Measurements from ENCODE around the gene INPP5A. TPM values are rescaled to one million over a fixed set of nuclear protein-coding genes. Genes with fewer than 3 reads are reported as not detected.

The INPP5A gene
- total and polyA plus RNA-seq, 2 of the 13 experiments (the other 11 are each of a cell fraction or from before 2014, with no cell fraction given): 17.5 to 37.9 TPM

DNA sequence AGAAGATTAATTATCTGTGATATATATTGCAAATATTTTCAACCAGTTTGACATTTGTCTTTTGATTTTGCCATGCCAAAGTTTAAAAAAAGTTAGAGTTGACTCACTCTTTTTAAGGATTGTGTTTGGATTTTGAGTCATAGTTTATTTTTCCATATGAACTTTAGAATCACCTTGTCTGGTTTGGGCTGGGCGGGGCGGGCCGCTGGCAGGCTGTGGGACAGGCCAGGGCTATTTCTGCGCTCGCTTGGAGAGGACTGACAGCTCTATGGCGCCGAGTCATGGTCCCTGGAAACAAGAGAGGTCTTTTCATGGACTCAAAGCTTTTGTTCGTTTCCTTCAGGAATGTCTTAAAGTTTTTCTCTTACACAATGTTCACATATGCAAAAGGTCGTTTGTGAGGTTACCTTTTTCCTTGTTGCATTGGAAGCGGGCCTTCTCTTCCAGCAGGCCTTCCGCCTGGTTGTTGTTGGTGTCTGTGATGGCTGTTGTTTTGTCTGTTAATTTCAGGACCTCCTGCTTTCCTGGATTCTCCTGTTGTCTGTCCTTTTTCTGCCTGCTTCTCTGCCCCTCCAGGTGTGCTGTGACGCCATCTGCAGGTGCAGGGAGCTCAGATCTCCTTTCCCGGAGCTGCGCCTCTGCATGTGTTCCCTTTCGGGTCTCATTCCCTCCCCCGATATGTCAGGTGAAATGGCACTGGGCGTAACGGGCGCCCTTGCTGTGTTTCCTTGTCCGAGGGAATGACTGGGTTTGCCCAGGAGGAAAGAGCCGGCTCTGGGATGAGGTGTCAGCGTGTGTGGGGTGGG is 53.8 kb downstream of the INPP5A start (continued):
- TF ChIP-seq EP300 (IDR thresholded peaks at IDR 0.05; ENCODE audit: low read depth in 2 of 2, low read length in 2 of 2) (peak; percentile 67 to 73; a peak in 3 of 4 replicates), EP300 (CRISPR knock-in tag; IDR thresholded peaks at IDR 0.05; ENCODE audit: borderline replicate concordance) (no peak), NCOR1 (IDR thresholded peaks at IDR 0.05; ENCODE audit: borderline replicate concordance, low read length) (peak; percentile 79; the same call in 1 of the 2 replicates), MAFK (conservative IDR thresholded peaks at IDR 0.05 in 1 of 2, IDR thresholded peaks at IDR 0.05 in 1 of 2; ENCODE audit: low read length in 2 of 2) (no peak), ZNF674 (CRISPR knock-in tag; IDR thresholded peaks at IDR 0.05; ENCODE audit: low read depth) (no peak), ZFX (CRISPR knock-in tag; IDR thresholded peaks at IDR 0.05; ENCODE audit: low read depth) (peak; percentile 85), NFKB2 (CRISPR knock-in tag; IDR thresholded peaks at IDR 0.05; ENCODE audit: borderline replicate concordance) (no peak), NFIB (CRISPR knock-in tag; IDR thresholded peaks at IDR 0.05; ENCODE audit: borderline replicate concordance) (no peak), ZNF143 (CRISPR knock-in tag; IDR thresholded peaks at IDR 0.05) (no peak), ZBTB21 (CRISPR knock-in tag; IDR thresholded peaks at IDR 0.05) (no peak), PRMT3 (CRISPR knock-in tag; IDR thresholded peaks at IDR 0.05; ENCODE audit: borderline replicate concordance, low read depth) (no peak), ZFP36L1 (CRISPR knock-in tag; IDR thresholded peaks at IDR 0.05) (no peak), MED13 (CRISPR knock-in tag; IDR thresholded peaks at IDR 0.05) (no peak), MEIS1 (CRISPR knock-in tag; IDR thresholded peaks at IDR 0.05; ENCODE audit: borderline replicate concordance) (peak; percentile 66; the same call in 1 of the 2 replicates), DNMT1 (CRISPR knock-in tag; IDR thresholded peaks at IDR 0.05) (no peak), KDM2A (CRISPR knock-in tag; IDR thresholded peaks at IDR 0.05; ENCODE audit: borderline replicate concordance, low read depth) (peak; percentile 61; the same call in 1 of the 2 replicates), ZNF776 (CRISPR knock-in tag; IDR thresholded peaks at IDR 0.05) (no peak)
- TF ChIP-seq, protein P1, sequence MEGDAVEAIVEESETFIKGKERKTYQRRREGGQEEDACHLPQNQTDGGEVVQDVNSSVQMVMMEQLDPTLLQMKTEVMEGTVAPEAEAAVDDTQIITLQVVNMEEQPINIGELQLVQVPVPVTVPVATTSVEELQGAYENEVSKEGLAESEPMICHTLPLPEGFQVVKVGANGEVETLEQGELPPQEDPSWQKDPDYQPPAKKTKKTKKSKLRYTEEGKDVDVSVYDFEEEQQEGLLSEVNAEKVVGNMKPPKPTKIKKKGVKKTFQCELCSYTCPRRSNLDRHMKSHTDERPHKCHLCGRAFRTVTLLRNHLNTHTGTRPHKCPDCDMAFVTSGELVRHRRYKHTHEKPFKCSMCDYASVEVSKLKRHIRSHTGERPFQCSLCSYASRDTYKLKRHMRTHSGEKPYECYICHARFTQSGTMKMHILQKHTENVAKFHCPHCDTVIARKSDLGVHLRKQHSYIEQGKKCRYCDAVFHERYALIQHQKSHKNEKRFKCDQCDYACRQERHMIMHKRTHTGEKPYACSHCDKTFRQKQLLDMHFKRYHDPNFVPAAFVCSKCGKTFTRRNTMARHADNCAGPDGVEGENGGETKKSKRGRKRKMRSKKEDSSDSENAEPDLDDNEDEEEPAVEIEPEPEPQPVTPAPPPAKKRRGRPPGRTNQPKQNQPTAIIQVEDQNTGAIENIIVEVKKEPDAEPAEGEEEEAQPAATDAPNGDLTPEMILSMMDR (CRISPR knock-in tag; IDR thresholded peaks at IDR 0.05): peak; percentile 59
- TF ChIP-seq, protein P2, sequence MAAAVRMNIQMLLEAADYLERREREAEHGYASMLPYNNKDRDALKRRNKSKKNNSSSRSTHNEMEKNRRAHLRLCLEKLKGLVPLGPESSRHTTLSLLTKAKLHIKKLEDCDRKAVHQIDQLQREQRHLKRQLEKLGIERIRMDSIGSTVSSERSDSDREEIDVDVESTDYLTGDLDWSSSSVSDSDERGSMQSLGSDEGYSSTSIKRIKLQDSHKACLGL (CRISPR knock-in tag; IDR thresholded peaks at IDR 0.05): no peak
- TF ChIP-seq, protein P3, sequence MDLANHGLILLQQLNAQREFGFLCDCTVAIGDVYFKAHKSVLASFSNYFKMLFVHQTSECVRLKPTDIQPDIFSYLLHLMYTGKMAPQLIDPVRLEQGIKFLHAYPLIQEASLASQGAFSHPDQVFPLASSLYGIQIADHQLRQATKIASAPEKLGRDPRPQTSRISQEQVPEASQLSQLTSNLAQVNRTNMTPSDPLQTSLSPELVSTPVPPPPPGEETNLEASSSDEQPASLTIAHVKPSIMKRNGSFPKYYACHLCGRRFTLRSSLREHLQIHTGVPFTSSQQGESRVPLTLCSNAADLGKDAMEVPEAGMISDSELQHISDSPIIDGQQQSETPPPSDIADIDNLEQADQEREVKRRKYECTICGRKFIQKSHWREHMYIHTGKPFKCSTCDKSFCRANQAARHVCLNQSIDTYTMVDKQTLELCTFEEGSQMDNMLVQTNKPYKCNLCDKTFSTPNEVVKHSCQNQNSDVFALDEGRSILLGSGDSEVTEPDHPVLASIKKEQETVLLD (CRISPR knock-in tag; IDR thresholded peaks at IDR 0.05; ENCODE audit: low read depth): no peak
- TF ChIP-seq, protein P4, sequence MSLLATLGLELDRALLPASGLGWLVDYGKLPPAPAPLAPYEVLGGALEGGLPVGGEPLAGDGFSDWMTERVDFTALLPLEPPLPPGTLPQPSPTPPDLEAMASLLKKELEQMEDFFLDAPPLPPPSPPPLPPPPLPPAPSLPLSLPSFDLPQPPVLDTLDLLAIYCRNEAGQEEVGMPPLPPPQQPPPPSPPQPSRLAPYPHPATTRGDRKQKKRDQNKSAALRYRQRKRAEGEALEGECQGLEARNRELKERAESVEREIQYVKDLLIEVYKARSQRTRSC (CRISPR knock-in tag; IDR thresholded peaks at IDR 0.05; ENCODE audit: low read depth): no peak
- TF ChIP-seq, protein P5, sequence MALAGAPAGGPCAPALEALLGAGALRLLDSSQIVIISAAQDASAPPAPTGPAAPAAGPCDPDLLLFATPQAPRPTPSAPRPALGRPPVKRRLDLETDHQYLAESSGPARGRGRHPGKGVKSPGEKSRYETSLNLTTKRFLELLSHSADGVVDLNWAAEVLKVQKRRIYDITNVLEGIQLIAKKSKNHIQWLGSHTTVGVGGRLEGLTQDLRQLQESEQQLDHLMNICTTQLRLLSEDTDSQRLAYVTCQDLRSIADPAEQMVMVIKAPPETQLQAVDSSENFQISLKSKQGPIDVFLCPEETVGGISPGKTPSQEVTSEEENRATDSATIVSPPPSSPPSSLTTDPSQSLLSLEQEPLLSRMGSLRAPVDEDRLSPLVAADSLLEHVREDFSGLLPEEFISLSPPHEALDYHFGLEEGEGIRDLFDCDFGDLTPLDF (CRISPR knock-in tag; IDR thresholded peaks at IDR 0.05): no peak
- TF ChIP-seq, protein P6, sequence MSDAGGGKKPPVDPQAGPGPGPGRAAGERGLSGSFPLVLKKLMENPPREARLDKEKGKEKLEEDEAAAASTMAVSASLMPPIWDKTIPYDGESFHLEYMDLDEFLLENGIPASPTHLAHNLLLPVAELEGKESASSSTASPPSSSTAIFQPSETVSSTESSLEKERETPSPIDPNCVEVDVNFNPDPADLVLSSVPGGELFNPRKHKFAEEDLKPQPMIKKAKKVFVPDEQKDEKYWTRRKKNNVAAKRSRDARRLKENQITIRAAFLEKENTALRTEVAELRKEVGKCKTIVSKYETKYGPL (CRISPR knock-in tag; IDR thresholded peaks at IDR 0.05): no peak

Measured in HepG2 (cell line).